Hematopoietic multipotent progenitor cell (in vitro differentiated cells): ENCODE results near the gene AUP1. TPM values are rescaled to one million over a fixed set of nuclear protein-coding genes. Genes with fewer than 3 reads are reported as not detected.
A peak's percentile ranks its signal among the peaks of the same experiment; 100 is the strongest.
"Not testable (repeated sequence)": the region's sequence is repeated elsewhere in the genome, so short reads cannot be mapped to it uniquely, and the experiment has no call there.

Source experiments
- DNase-seq, 3 donors: peaks; one replicate each; pipeline ENCODE4 v3.0.0-alpha.2; 2011 to 2015; ENCODE audit warnings: low read depth in 2 of 3, low spot score in 2 of 3
- total RNA-seq: library from RNA; depleted of rRNA; stranded (reverse); fragments of >200 nt; gene quantifications from one replicate; pipeline ENCODE4 v1.2.3, GENCODE V29; 2012

Gene AUP1
- total RNA-seq, 1 donor, result 121 TPM

GRCh38 chr2:74500578-74500946, 28.9 kb downstream of the AUP1 start:
- no peak for DNase-seq

- no peak for DNase-seq
Observed at GRCh38 chr2:74499940-74500577, 29.4 kb downstream of the AUP1 start.

- DNase-seq, result peak in 1 of 3 donors; percentile 35
Observed at GRCh38 chr2:74499267-74499939, 30.1 kb downstream of the AUP1 start, which contains the start of gene LBX2. TSS of gene LBX2 (minus strand) at chr2:74499603. CDS start at chr2:74499537, 66 bp downstream.

GRCh38 chr2:74498500-74499266, 30.8 kb downstream of the AUP1 start:
- peak in 1 of 3 donors; percentile 33 for DNase-seq

- no peak for DNase-seq
Observed at GRCh38 chr2:74497777-74498499, 31.6 kb downstream of the AUP1 start.

- no peak for DNase-seq
Observed at GRCh38 chr2:74496997-74497776, 32.3 kb downstream of the AUP1 start.

GRCh38 chr2:74495440-74495839, 34.1 kb downstream of the AUP1 start:
- DNase-seq, result no peak

- DNase-seq, result no peak
Observed at GRCh38 chr2:74493546-74493945, 36.0 kb downstream of the AUP1 start.

GRCh38 chr2:74491648-74492544, 37.6 kb downstream of the AUP1 start:
- no peak for DNase-seq

GRCh38 chr2:74489906-74490305, 39.6 kb downstream of the AUP1 start:
- no peak for DNase-seq

GRCh38 chr2:74488643-74489481, 40.6 kb downstream of the AUP1 start:
- no peak for DNase-seq

- no peak for DNase-seq
Observed at GRCh38 chr2:74486141-74486540, 43.4 kb downstream of the AUP1 start.

- not testable (repeated sequence) for DNase-seq
Observed at GRCh38 chr2:74483675-74484164, 45.8 kb downstream of the AUP1 start.

- DNase-seq, result peak; percentile 89 to 97 (median 95)
Observed at GRCh38 chr2:74482801-74483674, 46.5 kb downstream of the AUP1 start, which contains the start of the genes CCDC142 and TTC31. TSS of gene CCDC142 (minus strand) at chr2:74482998. CDS start at chr2:74482837, 161 bp downstream. TSS of gene TTC31 (plus strand) at chr2:74483081. CDS start at chr2:74483096, 15 bp downstream.

- DNase-seq, result peak in 2 of 3 donors; percentile 37 to 58
Observed at GRCh38 chr2:74481961-74482800, 47.3 kb downstream of the AUP1 start.

- no peak for DNase-seq
Observed at GRCh38 chr2:74481431-74481830, 48.1 kb downstream of the AUP1 start.
